ENCODE measurements around the gene TCF20. TPM values are rescaled to one million over a fixed set of nuclear protein-coding genes. Genes with fewer than 3 reads are reported as not detected.

The TCF20 gene
- total RNA-seq, 4 donors from 2014 or later = 14.4 to 51.7 (median 27.3) TPM

DNA sequence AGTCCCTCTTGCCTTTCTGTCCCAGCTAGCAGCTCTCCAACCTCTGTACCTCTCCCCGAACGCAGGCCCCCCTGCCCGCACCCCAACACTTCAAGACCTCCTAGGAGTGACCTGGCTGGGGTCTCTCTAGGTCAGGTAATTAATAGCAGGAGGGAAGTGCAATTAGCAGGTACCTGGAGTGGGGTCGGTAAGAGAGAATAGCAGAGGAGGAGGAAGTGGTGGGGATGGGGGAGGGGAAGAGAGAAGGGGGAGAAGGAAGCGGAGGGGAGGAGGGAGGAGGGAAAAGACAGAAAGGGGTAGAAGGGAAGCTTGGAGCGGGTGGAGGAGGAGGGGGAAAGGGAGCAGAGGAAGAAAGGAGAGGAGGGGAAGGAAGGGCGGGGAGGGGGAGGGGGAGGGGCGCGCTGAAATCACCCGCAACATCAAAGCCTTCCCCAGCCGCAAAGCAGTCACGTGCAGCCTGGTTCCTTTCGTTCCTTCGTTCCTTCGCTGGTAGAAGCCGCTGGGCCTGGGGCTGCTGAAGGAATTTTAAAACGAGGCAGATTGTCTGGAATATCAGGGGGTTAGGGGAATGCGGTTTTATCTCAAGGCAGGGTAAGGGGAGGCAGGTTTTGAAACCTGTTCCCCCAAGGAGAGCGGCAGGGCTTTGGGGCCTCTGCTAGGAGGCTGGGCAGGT is 29.3 kb upstream of the TCF20 start:
- DNase-seq = no peak

DNA sequence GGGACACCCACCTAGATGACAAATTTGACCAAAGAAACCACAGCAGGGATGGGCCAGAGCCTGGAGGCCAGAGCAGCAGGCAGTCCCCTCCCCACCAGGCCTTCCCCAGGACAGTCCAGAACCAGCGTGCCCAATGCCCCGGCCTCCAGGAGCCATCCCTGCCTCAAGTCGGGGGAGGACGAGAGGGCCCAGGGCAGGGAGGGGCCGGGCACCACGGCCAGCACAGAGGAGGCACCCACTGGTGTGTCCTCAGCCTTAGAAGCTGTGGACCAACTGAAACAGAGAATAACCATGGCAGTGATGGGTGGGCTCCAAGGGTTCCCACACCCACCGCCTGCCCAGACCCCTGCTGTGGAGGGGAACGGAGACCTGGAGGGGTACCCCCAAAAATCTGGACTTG is 28.3 kb upstream of the TCF20 start:
- Histone ChIP-seq H3K9me3 (no peaks in the 10 kb centered on the region), H3K4me1 (no peaks in the 10 kb centered on the region), H3K4me3 (no peak overlapping the region), H3K27me3 (no peaks in the 10 kb centered on the region), H3K36me3 (no peaks in the 10 kb centered on the region), H3K27ac (no peak overlapping the region)
- DNase-seq = no peak
- TF ChIP-seq CTCF (IDR thresholded peaks at IDR 0.05) (no peak), POLR2A (IDR thresholded peaks at IDR 0.05) (no peak)
- intact Hi-C loops (cut with DNase I; ENCODE audit: low total_unique reads) = no loop called here

More for the DNA sequence above, 29.3 kb upstream of the TCF20 start:
- no peak overlapping the region for H3K4me3 ChIP-seq
- H3K9me3 ChIP-seq = no peaks in the 10 kb centered on the region
- no peak for TF ChIP-seq CTCF (IDR thresholded peaks at IDR 0.05)
- TF ChIP-seq POLR2A (IDR thresholded peaks at IDR 0.05) = no peak
- no peaks in the 10 kb centered on the region for H3K27me3 ChIP-seq
- no peak overlapping the region for H3K27ac ChIP-seq
- no peaks in the 10 kb centered on the region for H3K36me3 ChIP-seq
- H3K4me1 ChIP-seq = no peaks in the 10 kb centered on the region
- intact Hi-C loops (cut with DNase I; ENCODE audit: low total_unique reads) = no loop called here

GRCh38 chr22:42297778-42298177 is 27.3 kb upstream of the TCF20 start:
- H3K4me1 ChIP-seq = no peaks in the 10 kb centered on the region

GRCh38 chr22:42296883-42297282 is 26.4 kb upstream of the TCF20 start:
- no peaks in the 10 kb centered on the region for H3K4me1 ChIP-seq
- H3K27me3 ChIP-seq = no peaks in the 10 kb centered on the region
- no peak for DNase-seq
- no peaks in the 10 kb centered on the region for H3K36me3 ChIP-seq
- TF ChIP-seq POLR2A (IDR thresholded peaks at IDR 0.05) = no peak
- no peaks in the 10 kb centered on the region for H3K9me3 ChIP-seq
- intact Hi-C loops (cut with DNase I; ENCODE audit: low total_unique reads) = no loop called here
- H3K27ac ChIP-seq = no peak overlapping the region
- H3K4me3 ChIP-seq = no peak overlapping the region

More at GRCh38 chr22:42297778-42298177, 27.3 kb upstream of the TCF20 start:
- Histone ChIP-seq H3K36me3 (no peaks in the 10 kb centered on the region), H3K27me3 (no peaks in the 10 kb centered on the region), H3K27ac (no peak overlapping the region), H3K4me3 (no peak overlapping the region), H3K9me3 (no peaks in the 10 kb centered on the region)
- intact Hi-C loops (cut with DNase I; ENCODE audit: low total_unique reads) = no loop called here
- TF ChIP-seq POLR2A (IDR thresholded peaks at IDR 0.05) = no peak
- no peak for TF ChIP-seq CTCF (IDR thresholded peaks at IDR 0.05)
- DNase-seq = no peak

- no peak overlapping the region for H3K4me3 ChIP-seq
- H3K9me3 ChIP-seq = no peaks in the 10 kb centered on the region
- no peaks in the 10 kb centered on the region for H3K36me3 ChIP-seq
- intact Hi-C loops (cut with DNase I; ENCODE audit: low total_unique reads) = no loop called here
- no peaks in the 10 kb centered on the region for H3K27me3 ChIP-seq
- H3K27ac ChIP-seq = no peak overlapping the region
- no peak for DNase-seq
- H3K4me1 ChIP-seq = no peaks in the 10 kb centered on the region
- no peak for TF ChIP-seq CTCF (IDR thresholded peaks at IDR 0.05)
These were observed 26.0 kb upstream of the TCF20 start for GRCh38 chr22:42296381-42296853.

Measured in uterus (tissue), 4 donors.